PFSK-1 (cell line): ENCODE data around the gene HOTAIR.

Experiments
- FOXP2 ChIP-seq: optimal IDR thresholded peaks from 2 replicates; pipeline ENCODE3; 2011; ENCODE audit warnings: borderline replicate concordance, control low read depth, inconsistent platforms; ENCODE audit not compliant: insufficient read depth; ENCODE audit errors: extremely low read length, extremely low read depth
- POLR2AphosphoS5 ChIP-seq: IDR thresholded peaks from 2 replicates; pipeline ENCODE4 v1.6.1; 2012; ENCODE audit warnings: low read depth, mild to moderate bottlenecking, control low read depth, low read length, moderate library complexity
- SIN3A ChIP-seq: IDR thresholded peaks from 2 replicates; pipeline ENCODE4 v1.6.1; 2012; ENCODE audit warnings: mild to moderate bottlenecking, low read length, moderate library complexity, borderline replicate concordance; ENCODE audit not compliant: insufficient read depth
- TAF1 ChIP-seq: IDR thresholded peaks from 2 replicates; pipeline ENCODE4 v1.6.1; 2012; ENCODE audit warnings: low read length, control low read depth, borderline replicate concordance; ENCODE audit not compliant: insufficient read depth
- TF ChIP-seq, protein P1 (sequence below), 2 experiments: IDR thresholded peaks; 2 replicates each; pipeline versions ENCODE4 v1.6.1 to v1.8.0; 2011 to 2012; ENCODE audit warnings: low read depth in 2 of 2, low read length in 2 of 2, control low read depth in 1 of 2, inconsistent platforms in 1 of 2, mild to moderate bottlenecking in 1 of 2, moderate library complexity in 1 of 2; ENCODE audit not compliant: insufficient read depth in 1 of 2

- no peak for TF ChIP-seq TAF1
- TF ChIP-seq, protein P1, sequence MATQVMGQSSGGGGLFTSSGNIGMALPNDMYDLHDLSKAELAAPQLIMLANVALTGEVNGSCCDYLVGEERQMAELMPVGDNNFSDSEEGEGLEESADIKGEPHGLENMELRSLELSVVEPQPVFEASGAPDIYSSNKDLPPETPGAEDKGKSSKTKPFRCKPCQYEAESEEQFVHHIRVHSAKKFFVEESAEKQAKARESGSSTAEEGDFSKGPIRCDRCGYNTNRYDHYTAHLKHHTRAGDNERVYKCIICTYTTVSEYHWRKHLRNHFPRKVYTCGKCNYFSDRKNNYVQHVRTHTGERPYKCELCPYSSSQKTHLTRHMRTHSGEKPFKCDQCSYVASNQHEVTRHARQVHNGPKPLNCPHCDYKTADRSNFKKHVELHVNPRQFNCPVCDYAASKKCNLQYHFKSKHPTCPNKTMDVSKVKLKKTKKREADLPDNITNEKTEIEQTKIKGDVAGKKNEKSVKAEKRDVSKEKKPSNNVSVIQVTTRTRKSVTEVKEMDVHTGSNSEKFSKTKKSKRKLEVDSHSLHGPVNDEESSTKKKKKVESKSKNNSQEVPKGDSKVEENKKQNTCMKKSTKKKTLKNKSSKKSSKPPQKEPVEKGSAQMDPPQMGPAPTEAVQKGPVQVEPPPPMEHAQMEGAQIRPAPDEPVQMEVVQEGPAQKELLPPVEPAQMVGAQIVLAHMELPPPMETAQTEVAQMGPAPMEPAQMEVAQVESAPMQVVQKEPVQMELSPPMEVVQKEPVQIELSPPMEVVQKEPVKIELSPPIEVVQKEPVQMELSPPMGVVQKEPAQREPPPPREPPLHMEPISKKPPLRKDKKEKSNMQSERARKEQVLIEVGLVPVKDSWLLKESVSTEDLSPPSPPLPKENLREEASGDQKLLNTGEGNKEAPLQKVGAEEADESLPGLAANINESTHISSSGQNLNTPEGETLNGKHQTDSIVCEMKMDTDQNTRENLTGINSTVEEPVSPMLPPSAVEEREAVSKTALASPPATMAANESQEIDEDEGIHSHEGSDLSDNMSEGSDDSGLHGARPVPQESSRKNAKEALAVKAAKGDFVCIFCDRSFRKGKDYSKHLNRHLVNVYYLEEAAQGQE (IDR thresholded peaks at IDR 0.05; ENCODE audit: insufficient read depth in 1 of 2, low read depth in 2 of 2, low read length in 2 of 2) = no peak
- no peak for TF ChIP-seq POLR2AphosphoS5
- TF ChIP-seq SIN3A = no peak
- TF ChIP-seq FOXP2 = no peak
Measured at GRCh38 chr12:54002278-54002914, 27.6 kb upstream of the HOTAIR start.
